ENCODE measurements around the gene SAMD4B.
"Not testable (repeated sequence)": the region's sequence is repeated elsewhere in the genome, so short reads cannot be mapped to it uniquely, and the experiment has no call there.

The SAMD4B gene, protein sequence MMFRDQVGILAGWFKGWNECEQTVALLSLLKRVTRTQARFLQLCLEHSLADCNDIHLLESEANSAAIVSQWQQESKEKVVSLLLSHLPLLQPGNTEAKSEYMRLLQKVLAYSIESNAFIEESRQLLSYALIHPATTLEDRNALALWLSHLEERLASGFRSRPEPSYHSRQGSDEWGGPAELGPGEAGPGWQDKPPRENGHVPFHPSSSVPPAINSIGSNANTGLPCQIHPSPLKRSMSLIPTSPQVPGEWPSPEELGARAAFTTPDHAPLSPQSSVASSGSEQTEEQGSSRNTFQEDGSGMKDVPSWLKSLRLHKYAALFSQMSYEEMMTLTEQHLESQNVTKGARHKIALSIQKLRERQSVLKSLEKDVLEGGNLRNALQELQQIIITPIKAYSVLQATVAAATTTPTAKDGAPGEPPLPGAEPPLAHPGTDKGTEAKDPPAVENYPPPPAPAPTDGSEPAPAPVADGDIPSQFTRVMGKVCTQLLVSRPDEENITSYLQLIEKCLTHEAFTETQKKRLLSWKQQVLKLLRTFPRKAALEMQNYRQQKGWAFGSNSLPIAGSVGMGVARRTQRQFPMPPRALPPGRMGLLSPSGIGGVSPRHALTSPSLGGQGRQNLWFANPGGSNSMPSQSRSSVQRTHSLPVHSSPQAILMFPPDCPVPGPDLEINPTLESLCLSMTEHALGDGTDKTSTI

GRCh38 chr19:39341719-39342604, at the start of gene SAMD4B:
TSS of gene SAMD4B (plus strand) at chr19:39342421. CDS start at chr19:39356894, 14,473 bp downstream.
- peak; percentile 99 for DNase-seq (ENCODE audit: low read depth in 2 of 2)

DNA sequence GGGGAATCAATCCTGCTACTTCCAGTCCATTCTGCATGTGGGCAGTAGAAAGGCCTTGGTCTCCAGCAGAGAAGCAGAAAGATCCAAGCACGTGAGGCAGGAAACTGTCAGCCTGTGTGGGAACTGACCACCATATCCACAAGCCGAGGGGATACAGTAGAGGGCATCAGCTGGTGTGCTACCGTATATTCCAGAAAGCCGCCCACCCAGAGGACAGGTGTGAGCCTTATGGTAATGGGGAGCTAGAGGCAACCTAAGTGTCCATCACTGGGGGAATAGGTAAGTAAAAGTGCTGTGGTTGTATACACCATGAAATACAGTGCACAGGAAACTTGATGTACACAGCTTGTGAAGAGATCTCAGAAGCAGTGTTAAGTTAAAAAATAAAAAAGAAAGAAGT, 48.8 kb upstream of the SAMD4B start:
- no peak for DNase-seq (ENCODE audit: low read depth in 2 of 2)

DNA sequence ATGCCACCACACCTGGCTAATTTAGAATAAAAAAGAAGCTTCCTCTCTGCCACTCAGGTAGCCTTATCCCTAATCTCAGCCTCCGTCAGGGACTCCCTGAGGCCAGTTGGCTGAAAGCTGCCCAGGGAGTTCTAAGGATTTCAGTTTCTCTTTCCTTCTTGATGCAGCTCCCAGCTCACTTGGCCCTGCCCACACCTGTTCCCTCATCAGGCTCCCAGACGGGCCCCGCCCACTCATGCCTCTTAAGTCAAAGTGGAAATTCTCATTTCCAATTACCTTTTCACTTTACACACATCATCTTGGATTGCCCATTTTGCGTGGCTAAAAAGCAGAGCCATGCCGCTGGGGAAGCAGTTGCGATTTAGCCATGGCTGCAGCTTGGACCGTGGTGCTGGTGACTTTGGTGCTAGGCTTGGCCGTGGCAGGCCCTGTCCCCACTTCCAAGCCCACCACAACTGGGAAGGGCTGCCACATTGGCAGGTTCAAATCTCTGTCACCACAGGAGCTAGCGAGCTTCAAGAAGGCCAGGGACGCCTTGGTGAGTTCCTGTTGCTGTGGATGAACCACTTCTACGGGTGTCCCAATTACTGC, 46.1 kb upstream of the SAMD4B start, which contains the start of gene IFNL1:
TSS of gene IFNL1 (plus strand) at position 353 of the 591 bp plus-strand sequence. CDS start at position 368, 15 bp downstream.
- no peak for DNase-seq (ENCODE audit: low read depth in 2 of 2)

- no peak for DNase-seq (ENCODE audit: low read depth in 2 of 2)
Observed at GRCh38 chr19:39296906-39297305, 45.3 kb upstream of the SAMD4B start.

DNA sequence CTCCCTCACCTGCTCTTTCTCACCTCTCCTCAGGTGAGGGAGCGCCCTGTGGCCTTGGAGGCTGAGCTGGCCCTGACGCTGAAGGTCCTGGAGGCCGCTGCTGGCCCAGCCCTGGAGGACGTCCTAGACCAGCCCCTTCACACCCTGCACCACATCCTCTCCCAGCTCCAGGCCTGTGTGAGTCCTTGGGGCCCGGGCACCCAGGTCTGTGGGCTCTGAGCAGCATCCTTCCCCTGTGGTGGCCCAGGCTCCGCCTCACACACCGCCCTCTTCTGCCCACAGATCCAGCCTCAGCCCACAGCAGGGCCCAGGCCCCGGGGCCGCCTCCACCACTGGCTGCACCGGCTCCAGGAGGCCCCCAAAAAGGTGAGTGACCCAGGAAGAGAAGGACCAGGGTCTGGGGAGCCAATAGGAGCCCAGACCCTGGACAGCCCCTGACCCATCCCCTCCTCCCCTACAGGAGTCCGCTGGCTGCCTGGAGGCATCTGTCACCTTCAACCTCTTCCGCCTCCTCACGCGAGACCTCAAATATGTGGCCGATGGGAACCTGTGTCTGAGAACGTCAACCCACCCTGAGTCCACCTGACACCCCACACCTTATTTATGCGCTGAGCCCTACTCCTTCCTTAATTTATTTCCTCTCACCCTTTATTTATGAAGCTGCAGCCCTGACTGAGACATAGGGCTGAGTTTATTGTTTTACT, 44.1 kb upstream of the SAMD4B start:
- DNase-seq (ENCODE audit: low read depth in 2 of 2): no peak

DNA sequence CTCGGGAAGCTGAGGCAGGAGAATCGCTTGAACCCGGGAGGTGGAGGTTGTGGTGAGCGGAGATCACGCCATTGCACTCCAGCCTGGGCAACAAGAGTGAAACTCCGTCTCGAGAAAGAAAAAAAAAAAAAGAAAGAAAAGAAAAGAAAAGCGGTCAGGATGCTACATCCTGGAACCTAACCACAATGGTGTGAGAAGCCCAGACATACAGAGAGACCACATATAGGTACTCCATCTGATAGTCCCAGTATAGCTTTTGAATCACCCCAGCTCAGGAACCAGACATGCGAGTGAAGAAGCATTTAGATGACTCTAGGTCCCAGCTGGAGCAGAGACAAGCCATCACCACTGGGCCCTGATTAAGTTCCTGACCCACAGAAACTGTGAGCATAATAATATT, 42.8 kb upstream of the SAMD4B start:
- no peak for DNase-seq (ENCODE audit: low read depth in 2 of 2)

- no peak for DNase-seq (ENCODE audit: low read depth in 2 of 2)
Observed at GRCh38 chr19:39299832-39300231, 42.4 kb upstream of the SAMD4B start.

DNA sequence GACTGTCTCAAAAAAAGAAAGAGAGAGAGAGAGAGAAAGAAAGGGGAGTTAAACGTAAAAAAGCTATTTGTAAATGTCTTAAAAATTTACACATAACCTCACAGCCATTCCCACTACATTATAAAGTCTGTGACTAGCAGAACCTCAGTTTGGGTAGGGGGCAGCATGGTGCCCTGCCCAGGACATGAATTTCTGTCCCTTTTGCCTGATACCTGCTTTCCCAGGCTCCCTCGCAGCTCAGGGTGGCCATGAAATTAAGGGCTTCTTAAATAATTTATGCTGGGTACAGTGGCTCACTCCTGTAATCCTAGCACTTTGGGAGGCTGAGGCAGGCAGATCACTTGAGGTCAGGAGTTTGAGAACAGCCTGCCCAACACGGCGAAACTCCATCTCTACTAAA, 41.2 kb upstream of the SAMD4B start:
- DNase-seq (ENCODE audit: low read depth in 2 of 2): no peak

GRCh38 chr19:39301562-39301961, 40.7 kb upstream of the SAMD4B start:
- DNase-seq (ENCODE audit: low read depth in 2 of 2): no peak

DNA sequence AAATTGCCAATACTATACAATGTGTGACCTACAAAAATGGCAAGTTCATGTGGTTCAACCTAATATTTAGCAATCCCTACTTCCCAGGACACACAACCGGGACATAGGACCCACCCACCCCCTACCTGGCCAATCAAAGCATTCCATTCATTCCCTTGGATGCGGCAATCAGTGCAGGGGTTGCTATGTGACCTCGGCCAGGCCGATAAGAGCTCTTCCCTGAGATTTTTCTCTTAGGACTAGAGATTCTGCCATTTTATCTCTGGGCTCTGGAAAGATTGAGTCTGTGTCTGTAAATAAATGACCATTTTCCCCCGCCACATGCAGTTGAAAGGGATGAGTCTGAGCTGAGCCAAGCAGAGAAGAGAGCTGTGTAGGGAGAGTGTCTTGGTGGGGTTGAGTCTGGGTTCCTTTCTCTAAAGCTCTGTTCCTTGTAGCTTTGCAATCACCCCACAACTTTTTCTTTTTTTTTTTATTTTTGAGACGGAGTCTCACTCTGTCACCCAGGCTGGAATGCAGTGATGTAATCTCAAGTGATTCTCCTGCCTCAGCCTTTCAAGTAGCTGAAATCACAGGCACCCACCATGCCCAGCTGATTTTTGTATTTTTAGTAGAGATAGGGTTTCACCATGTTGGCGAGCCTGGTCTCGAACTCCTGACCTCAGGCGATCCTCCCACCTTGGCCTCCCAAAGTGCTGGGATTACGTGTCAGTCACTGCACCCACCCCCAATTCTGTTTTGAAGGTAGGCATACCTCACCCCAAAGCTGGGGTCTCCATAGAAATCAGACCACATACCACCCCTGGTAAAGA, 38.6 kb upstream of the SAMD4B start:
- DNase-seq (ENCODE audit: low read depth in 2 of 2): no peak

- no peak for DNase-seq (ENCODE audit: low read depth in 2 of 2)
Observed at GRCh38 chr19:39304185-39304513, 38.1 kb upstream of the SAMD4B start.

- no peak for DNase-seq (ENCODE audit: low read depth in 2 of 2)
Observed at GRCh38 chr19:39304701-39305571, 37.3 kb upstream of the SAMD4B start.

DNA sequence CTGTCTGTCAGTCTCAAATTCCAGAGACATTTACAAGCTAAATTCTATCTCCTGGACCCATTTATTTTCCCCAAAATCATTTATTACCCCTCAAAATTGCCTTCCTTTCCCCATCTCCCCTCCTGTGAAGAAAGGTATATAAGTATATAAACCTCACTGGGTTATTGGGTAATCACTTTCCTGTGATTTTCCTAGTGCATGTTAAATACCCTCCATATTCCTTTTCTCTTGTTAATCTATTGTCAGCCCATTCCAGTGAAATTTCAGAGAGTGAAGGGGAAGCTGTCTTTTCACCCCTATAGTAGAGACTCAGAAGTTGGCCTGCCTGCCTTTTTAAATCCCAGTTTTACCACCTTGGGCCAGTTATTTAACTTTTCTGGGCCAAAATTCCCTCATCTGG, 36.1 kb upstream of the SAMD4B start:
- no peak for DNase-seq (ENCODE audit: low read depth in 2 of 2)

GRCh38 chr19:39307046-39307821, 35.0 kb upstream of the SAMD4B start:
- no peak for DNase-seq (ENCODE audit: low read depth in 2 of 2)

- no peak for DNase-seq (ENCODE audit: low read depth in 2 of 2)
Observed at GRCh38 chr19:39307822-39308530, 34.2 kb upstream of the SAMD4B start.

DNA sequence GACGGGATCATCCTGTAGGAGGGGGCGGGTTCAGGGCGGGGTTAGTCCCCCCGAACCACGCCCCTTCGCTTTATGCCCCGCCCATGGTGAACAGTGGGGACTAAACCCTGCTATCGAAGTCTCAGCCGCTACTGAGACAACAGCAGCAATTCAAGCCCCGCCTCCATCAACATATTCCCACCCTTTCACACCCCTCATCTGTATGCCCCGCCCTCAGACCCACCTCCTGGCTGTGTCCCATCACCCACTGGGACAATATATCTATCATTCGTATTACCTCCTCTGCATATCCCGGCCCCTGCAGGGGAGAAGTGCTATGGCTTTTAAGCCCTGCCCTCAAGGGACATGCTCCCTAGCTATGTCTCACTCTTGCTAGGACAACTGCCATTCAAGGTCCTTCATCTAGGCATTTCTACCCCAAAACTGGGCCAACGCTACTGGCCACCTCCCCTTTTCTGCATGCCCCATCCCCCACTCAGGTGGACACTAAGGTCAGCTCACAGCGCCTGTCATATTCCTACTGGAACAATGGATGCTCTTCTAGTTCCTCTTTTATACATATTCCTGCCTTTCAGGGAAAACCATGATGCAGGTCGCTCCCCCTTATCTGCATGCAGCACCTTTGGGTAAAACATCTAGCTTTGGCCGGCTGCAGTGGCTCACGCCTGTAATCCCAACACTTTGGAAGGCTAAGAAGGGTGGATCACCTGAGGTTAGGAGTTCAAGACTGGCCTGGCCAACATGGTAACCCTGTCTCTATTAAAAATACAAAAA, 33.5 kb upstream of the SAMD4B start:
- no peak for DNase-seq (ENCODE audit: low read depth in 2 of 2)

DNA sequence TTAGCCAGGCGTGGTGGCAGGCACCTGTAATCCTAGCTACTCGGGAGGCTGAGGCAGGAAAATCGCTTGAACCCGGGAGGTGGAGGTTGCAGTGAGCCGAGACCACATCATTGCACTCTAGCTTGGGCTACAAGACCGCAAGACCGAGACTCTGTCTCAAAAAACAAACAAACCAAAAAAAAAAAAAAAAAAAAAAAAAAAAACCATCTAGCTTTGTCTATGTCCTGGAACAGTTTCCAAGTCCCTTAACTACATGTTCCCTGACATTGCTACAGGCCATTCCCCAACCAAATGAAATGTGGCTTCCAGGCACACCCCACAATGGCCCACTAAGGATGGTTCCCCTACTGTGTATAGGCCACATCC, 32.9 kb upstream of the SAMD4B start:
- DNase-seq (ENCODE audit: low read depth in 2 of 2): not testable (repeated sequence)

Measured in stimulated activated CD4-positive, alpha-beta T cell treated with anti-CD3 and anti-CD28 coated beads, Interleukin-1b, Interleukin-23, amount 100 ng/mL, for 4 hours (primary cell).